Measurements from ENCODE around the gene DHRS12. TPM values are rescaled to one million over a fixed set of nuclear protein-coding genes. Genes with fewer than 3 reads are reported as not detected.

Gene DHRS12
- total RNA-seq, 4 donors from 2014 or later = 8.1 to 21.7 (median 12.5) TPM

GRCh38 chr13:51811046-51811445, 7.1 kb upstream of the DHRS12 start:
- no peak overlapping the region for H3K4me3 ChIP-seq
- no peak for TF ChIP-seq POLR2A (IDR thresholded peaks at IDR 0.05)
- no peak for TF ChIP-seq CTCF (IDR thresholded peaks at IDR 0.05)
- no peak for DNase-seq

GRCh38 chr13:51808811-51809210, 4.8 kb upstream of the DHRS12 start:
- TF ChIP-seq CTCF (IDR thresholded peaks at IDR 0.05) = no peak
- TF ChIP-seq POLR2A (IDR thresholded peaks at IDR 0.05) = no peak
- Histone ChIP-seq H3K9me3 (no peaks in the 10 kb centered on the region), H3K4me1 (peaks cover 0 to 4% (median 0%) of the 10 kb centered on the region in 4 donors), H3K4me3 (no peak overlapping the region), H3K27me3 (no peaks in the 10 kb centered on the region), H3K36me3 (no peaks in the 10 kb centered on the region), H3K27ac (no peak overlapping the region)
- DNase-seq = no peak

More at GRCh38 chr13:51811046-51811445, 7.1 kb upstream of the DHRS12 start:
- Histone ChIP-seq H3K36me3 (no peaks in the 10 kb centered on the region), H3K4me1 (peaks cover 0 to 14% (median 0%) of the 10 kb centered on the region in 4 donors), H3K9me3 (no peaks in the 10 kb centered on the region), H3K27ac (no peak overlapping the region), H3K27me3 (no peaks in the 10 kb centered on the region)

GRCh38 chr13:51807041-51807440, 3.1 kb upstream of the DHRS12 start:
- H3K4me3 ChIP-seq = no peak overlapping the region
- no peak overlapping the region for H3K27ac ChIP-seq
- DNase-seq = no peak
- no peaks in the 10 kb centered on the region for H3K36me3 ChIP-seq
- no peak for TF ChIP-seq CTCF (IDR thresholded peaks at IDR 0.05)
- no peak for TF ChIP-seq POLR2A (IDR thresholded peaks at IDR 0.05)
- H3K9me3 ChIP-seq = no peaks in the 10 kb centered on the region
- H3K27me3 ChIP-seq = no peaks in the 10 kb centered on the region
- H3K4me1 ChIP-seq = peaks cover 0 to 16% (median 8%) of the 10 kb centered on the region in 4 donors

- no peak for DNase-seq
- no peak overlapping the region for H3K27ac ChIP-seq
- H3K4me3 ChIP-seq = no peak overlapping the region
- H3K27me3 ChIP-seq = no peaks in the 10 kb centered on the region
- TF ChIP-seq CTCF (IDR thresholded peaks at IDR 0.05) (no peak), POLR2A (IDR thresholded peaks at IDR 0.05) (no peak)
- no peaks in the 10 kb centered on the region for H3K9me3 ChIP-seq
- H3K36me3 ChIP-seq = no peaks in the 10 kb centered on the region
- H3K4me1 ChIP-seq = peaks cover 0 to 18% (median 8%) of the 10 kb centered on the region in 4 donors
Observed at GRCh38 chr13:51806566-51806965, 2.6 kb upstream of the DHRS12 start.

GRCh38 chr13:51805925-51806324, 2.0 kb upstream of the DHRS12 start:
- Histone ChIP-seq H3K9me3 (no peaks in the 10 kb centered on the region), H3K27me3 (no peaks in the 10 kb centered on the region), H3K4me1 (peaks cover 0 to 25% (median 8%) of the 10 kb centered on the region in 4 donors), H3K4me3 (no peak overlapping the region), H3K36me3 (no peaks in the 10 kb centered on the region), H3K27ac (no peak overlapping the region)
- DNase-seq = no peak
- TF ChIP-seq CTCF (IDR thresholded peaks at IDR 0.05) (no peak), POLR2A (IDR thresholded peaks at IDR 0.05) (no peak)

- H3K4me3 ChIP-seq = peak overlapping the region in 2 of 4 donors; percentile 78 to 85
- no peaks in the 10 kb centered on the region for H3K9me3 ChIP-seq
- H3K27me3 ChIP-seq = no peaks in the 10 kb centered on the region
- H3K36me3 ChIP-seq = no peaks in the 10 kb centered on the region
- no peak for DNase-seq
- peak overlapping the region; percentile 100 for H3K27ac ChIP-seq
- TF ChIP-seq CTCF (IDR thresholded peaks at IDR 0.05) (no peak), POLR2A (IDR thresholded peaks at IDR 0.05) (no peak)
- H3K4me1 ChIP-seq = peaks cover 0 to 25% (median 8%) of the 10 kb centered on the region in 4 donors
Observed at GRCh38 chr13:51805313-51805712, 1.4 kb upstream of the DHRS12 start.

All from Peyer's patch (tissue), 4 donors.